SK-N-SH treated with all-trans-retinoic acid at 6 μM for 48 hours (cell line): ENCODE data around the gene GP1BB.
"Not testable (repeated sequence)": the region's sequence is repeated elsewhere in the genome, so short reads cannot be mapped to it uniquely, and the experiment has no call there.

ENCODE experiments used
- ATAC-seq: fragments of 200-7000 bp; cut with Tn5 transposase; 3 replicates; pipeline ENCODE4 v1.9.1; 2020; ENCODE audit warnings: mild to moderate bottlenecking, moderate library complexity
- ARNTL ChIP-seq: fragments of 450-650 bp; formaldehyde crosslinking; IDR thresholded peaks from 2 replicates; pipeline ENCODE4 v1.5.0; 2020; ENCODE audit warnings: low read depth, mild to moderate bottlenecking, moderate library complexity, borderline replicate concordance
- BACH2 ChIP-seq: fragments of 250-450 bp; sonication (Bioruptor Pico); IDR thresholded peaks from 2 replicates; pipeline ENCODE4 v1.9.0; 2021; ENCODE audit warnings: mild to moderate bottlenecking, borderline replicate concordance
- CSDC2 ChIP-seq: fragments of 250-450 bp; sonication (Bioruptor Pico); IDR thresholded peaks from 2 replicates; pipeline ENCODE4 v1.5.0; 2020; ENCODE audit warnings: mild to moderate bottlenecking, moderate library complexity
- ESRRG ChIP-seq: fragments of 250-450 bp; sonication (Bioruptor Pico); IDR thresholded peaks from 2 replicates; pipeline ENCODE4 v1.6.1; 2021; ENCODE audit warnings: mild to moderate bottlenecking
- GLIS3 ChIP-seq: fragments of 250-450 bp; sonication (Bioruptor Pico); IDR thresholded peaks from 2 replicates; pipeline ENCODE4 v1.5.0; 2020; ENCODE audit warnings: mild to moderate bottlenecking, moderate library complexity
- ISL1 ChIP-seq: fragments of 250-450 bp; sonication (Bioruptor Pico); IDR thresholded peaks from 2 replicates; pipeline ENCODE4 v2.1.2; 2022; ENCODE audit warnings: mild to moderate bottlenecking, moderate library complexity
- OSR1 ChIP-seq: fragments of 250-450 bp; sonication (Bioruptor Pico); IDR thresholded peaks from 2 replicates; pipeline ENCODE4 v1.8.0; 2022; ENCODE audit warnings: moderate library complexity, mild to moderate bottlenecking, inconsistent platforms
- PATZ1 ChIP-seq: fragments of 250-450 bp; sonication (Bioruptor Pico); IDR thresholded peaks from 2 replicates; pipeline ENCODE4 v1.8.0; 2020; ENCODE audit warnings: mild to moderate bottlenecking, moderate library complexity, borderline replicate concordance
- POU6F1 ChIP-seq: fragments of 250-450 bp; sonication (Bioruptor Pico); IDR thresholded peaks from 2 replicates; pipeline ENCODE4 v1.8.0; 2021; ENCODE audit warnings: low read depth, mild to moderate bottlenecking, moderate library complexity, borderline replicate concordance
- PPARA ChIP-seq: fragments of 250-450 bp; sonication (Bioruptor Pico); IDR thresholded peaks from 2 replicates; pipeline ENCODE4 v1.5.0; 2020; ENCODE audit warnings: mild to moderate bottlenecking, borderline replicate concordance
- RARB ChIP-seq: fragments of 250-450 bp; sonication (Bioruptor Pico); IDR thresholded peaks from 2 replicates; pipeline ENCODE4 v1.8.0; 2021; ENCODE audit warnings: mild to moderate bottlenecking, moderate library complexity
- SNAI2 ChIP-seq: fragments of 250-450 bp; sonication (Bioruptor Pico); IDR thresholded peaks from 2 replicates; pipeline ENCODE4 v1.5.0; 2020; ENCODE audit warnings: mild to moderate bottlenecking, moderate library complexity
- TCF4 ChIP-seq: fragments of 250-450 bp; sonication (Bioruptor Pico); IDR thresholded peaks from 2 replicates; pipeline ENCODE4 v1.8.0; 2021; ENCODE audit warnings: mild to moderate bottlenecking, moderate library complexity, borderline replicate concordance
- ZFP3 ChIP-seq: fragments of 250-450 bp; sonication (Bioruptor Pico); IDR thresholded peaks from 2 replicates; pipeline ENCODE4 v1.5.0; 2020; ENCODE audit warnings: mild to moderate bottlenecking, moderate library complexity
- ZFP30 ChIP-seq: fragments of 450-650 bp; formaldehyde crosslinking; IDR thresholded peaks from 2 replicates; pipeline ENCODE4 v1.5.0; 2022; ENCODE audit warnings: mild to moderate bottlenecking, moderate library complexity
- ZNF565 ChIP-seq: fragments of 450-650 bp; formaldehyde crosslinking; conservative IDR thresholded peaks from 2 replicates; pipeline ENCODE4 v1.5.0; 2020; ENCODE audit warnings: low read depth, mild to moderate bottlenecking, moderate library complexity
- ZNF70 ChIP-seq: fragments of 450-650 bp; formaldehyde crosslinking; IDR thresholded peaks from 2 replicates; pipeline ENCODE4 v1.5.0; 2020; ENCODE audit warnings: mild to moderate bottlenecking, moderate library complexity
- TF ChIP-seq, protein P1 (sequence below): fragments of 250-450 bp; sonication (Bioruptor Pico); IDR thresholded peaks from 2 replicates; pipeline ENCODE4 v1.5.1; 2021; ENCODE audit warnings: mild to moderate bottlenecking, moderate library complexity
- TF ChIP-seq, protein P2 (sequence below): fragments of 250-450 bp; sonication (Bioruptor Pico); IDR thresholded peaks from 2 replicates; pipeline ENCODE4 v1.5.0; 2020; ENCODE audit warnings: mild to moderate bottlenecking, moderate library complexity

Gene GP1BB

DNA sequence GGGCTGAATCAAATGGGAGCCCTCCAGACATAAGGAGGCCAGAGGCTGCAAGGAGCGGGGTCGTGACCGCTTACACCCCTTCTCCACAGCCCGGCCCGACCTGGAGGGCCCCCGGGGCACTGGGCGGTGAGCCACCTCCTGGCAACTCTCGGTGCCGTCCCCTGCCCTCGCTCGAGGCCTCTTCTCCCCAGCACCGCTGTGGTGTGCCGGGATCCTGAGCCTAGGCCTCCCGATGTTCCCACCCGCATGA is 432 bp upstream of the GP1BB start:
- no peak for ATAC-seq
- no peak for TF ChIP-seq RARB (CRISPR knock-in tag)
- no peak for TF ChIP-seq TCF4
- TF ChIP-seq SNAI2 (CRISPR knock-in tag), result no peak
- TF ChIP-seq POU6F1, result no peak
- TF ChIP-seq PATZ1 (CRISPR knock-in tag), result no peak
- no peak for TF ChIP-seq PPARA
- TF ChIP-seq CSDC2 (CRISPR knock-in tag), result no peak
- TF ChIP-seq ZNF70 (CRISPR knock-in tag), result no peak
- no peak for TF ChIP-seq ARNTL (CRISPR knock-in tag)

DNA sequence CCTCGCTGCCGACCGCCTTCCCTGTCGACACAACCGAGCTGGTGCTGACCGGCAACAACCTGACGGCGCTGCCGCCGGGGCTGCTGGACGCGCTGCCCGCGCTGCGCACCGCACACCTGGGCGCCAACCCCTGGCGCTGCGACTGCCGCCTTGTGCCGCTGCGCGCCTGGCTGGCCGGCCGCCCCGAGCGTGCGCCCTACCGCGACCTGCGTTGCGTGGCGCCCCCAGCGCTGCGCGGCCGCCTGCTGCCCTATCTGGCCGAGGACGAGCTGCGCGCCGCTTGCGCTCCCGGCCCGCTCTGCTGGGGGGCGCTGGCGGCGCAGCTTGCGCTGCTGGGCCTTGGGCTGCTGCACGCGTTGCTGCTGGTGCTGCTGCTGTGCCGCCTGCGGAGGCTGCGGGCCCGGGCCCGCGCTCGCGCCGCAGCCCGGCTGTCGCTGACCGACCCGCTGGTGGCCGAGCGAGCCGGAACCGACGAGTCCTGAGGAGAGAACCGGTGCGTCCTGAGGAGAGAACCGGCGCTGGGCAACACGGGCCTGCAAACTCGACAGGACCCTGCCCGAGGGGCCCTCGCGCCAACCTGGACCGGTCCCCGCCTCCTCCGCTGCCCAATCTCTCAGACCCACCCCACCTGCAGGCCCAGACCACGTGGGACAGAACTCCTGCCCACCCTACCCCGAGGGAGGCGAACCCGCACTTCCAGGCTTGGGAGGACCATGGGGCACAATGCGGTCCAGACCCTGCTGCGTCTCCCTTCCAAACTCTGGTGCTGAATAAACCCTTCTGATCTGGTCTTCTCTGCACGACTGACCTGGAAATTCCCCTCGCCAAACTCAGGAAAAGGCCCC is 866 bp downstream of the GP1BB start:
- no peak for TF ChIP-seq ZNF565
- TF ChIP-seq OSR1 (CRISPR knock-in tag), result no peak
- no peak for TF ChIP-seq SNAI2 (CRISPR knock-in tag)
- TF ChIP-seq CSDC2 (CRISPR knock-in tag), result no peak
- no peak for TF ChIP-seq ZFP3 (CRISPR knock-in tag)
- TF ChIP-seq ISL1 (CRISPR knock-in tag), result no peak
- no peak for TF ChIP-seq PATZ1 (CRISPR knock-in tag)
- no peak for TF ChIP-seq ARNTL (CRISPR knock-in tag)
- no peak for TF ChIP-seq POU6F1
- no peak for TF ChIP-seq GLIS3
- TF ChIP-seq, all 23 proteins: peak for 0
- no peak for ATAC-seq

DNA sequence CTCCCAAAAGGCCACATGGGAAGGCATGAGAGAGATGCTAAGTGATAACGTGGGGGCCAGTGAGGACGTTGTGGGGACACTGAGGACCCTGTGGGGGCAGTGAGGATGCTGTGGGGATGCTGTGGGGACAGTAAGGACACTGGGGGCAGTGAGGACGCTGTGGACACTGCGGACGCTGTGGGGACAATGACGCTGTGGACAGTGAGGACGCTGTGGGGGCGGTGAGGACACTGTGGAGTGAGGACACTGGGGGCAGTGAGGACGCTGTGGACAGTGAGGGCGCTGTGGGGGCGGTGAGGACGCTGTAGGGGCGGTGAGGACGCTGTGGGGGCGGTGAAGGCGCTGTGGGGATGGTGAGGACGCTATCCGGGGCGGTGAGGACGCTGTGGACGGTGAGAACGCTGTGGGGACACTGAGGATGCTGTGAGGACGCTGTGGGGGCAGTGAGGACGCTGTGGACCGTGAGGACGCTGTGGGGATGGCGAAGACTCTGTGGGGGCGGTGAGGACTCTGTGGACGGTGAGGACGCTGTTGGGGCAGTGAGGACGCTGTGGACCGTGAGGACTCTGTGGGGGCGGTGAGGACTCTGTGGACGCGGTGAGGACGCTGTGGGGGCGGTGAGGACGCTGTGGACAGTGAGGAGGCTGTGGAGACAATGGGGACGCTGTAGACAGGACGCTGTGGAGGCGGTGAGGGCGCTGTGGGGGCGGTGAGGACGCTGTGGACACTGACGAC is 1.8 kb downstream of the GP1BB start:
- no peak for ATAC-seq
- TF ChIP-seq RARB (CRISPR knock-in tag), result no peak
- no peak for TF ChIP-seq ZFP30 (CRISPR knock-in tag)
- TF ChIP-seq ISL1 (CRISPR knock-in tag), result no peak
- TF ChIP-seq ZFP3 (CRISPR knock-in tag), result no peak
- TF ChIP-seq GLIS3, result no peak
- TF ChIP-seq, protein P1, sequence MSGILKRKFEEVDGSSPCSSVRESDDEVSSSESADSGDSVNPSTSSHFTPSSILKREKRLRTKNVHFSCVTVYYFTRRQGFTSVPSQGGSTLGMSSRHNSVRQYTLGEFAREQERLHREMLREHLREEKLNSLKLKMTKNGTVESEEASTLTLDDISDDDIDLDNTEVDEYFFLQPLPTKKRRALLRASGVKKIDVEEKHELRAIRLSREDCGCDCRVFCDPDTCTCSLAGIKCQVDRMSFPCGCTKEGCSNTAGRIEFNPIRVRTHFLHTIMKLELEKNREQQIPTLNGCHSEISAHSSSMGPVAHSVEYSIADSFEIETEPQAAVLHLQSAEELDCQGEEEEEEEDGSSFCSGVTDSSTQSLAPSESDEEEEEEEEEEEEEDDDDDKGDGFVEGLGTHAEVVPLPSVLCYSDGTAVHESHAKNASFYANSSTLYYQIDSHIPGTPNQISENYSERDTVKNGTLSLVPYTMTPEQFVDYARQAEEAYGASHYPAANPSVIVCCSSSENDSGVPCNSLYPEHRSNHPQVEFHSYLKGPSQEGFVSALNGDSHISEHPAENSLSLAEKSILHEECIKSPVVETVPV (CRISPR knock-in tag), result no peak
- TF ChIP-seq, protein P2, sequence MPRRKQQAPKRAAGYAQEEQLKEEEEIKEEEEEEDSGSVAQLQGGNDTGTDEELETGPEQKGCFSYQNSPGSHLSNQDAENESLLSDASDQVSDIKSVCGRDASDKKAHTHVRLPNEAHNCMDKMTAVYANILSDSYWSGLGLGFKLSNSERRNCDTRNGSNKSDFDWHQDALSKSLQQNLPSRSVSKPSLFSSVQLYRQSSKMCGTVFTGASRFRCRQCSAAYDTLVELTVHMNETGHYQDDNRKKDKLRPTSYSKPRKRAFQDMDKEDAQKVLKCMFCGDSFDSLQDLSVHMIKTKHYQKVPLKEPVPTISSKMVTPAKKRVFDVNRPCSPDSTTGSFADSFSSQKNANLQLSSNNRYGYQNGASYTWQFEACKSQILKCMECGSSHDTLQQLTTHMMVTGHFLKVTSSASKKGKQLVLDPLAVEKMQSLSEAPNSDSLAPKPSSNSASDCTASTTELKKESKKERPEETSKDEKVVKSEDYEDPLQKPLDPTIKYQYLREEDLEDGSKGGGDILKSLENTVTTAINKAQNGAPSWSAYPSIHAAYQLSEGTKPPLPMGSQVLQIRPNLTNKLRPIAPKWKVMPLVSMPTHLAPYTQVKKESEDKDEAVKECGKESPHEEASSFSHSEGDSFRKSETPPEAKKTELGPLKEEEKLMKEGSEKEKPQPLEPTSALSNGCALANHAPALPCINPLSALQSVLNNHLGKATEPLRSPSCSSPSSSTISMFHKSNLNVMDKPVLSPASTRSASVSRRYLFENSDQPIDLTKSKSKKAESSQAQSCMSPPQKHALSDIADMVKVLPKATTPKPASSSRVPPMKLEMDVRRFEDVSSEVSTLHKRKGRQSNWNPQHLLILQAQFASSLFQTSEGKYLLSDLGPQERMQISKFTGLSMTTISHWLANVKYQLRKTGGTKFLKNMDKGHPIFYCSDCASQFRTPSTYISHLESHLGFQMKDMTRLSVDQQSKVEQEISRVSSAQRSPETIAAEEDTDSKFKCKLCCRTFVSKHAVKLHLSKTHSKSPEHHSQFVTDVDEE, result no peak
- no peak for TF ChIP-seq BACH2
- no peak for TF ChIP-seq ESRRG

DNA sequence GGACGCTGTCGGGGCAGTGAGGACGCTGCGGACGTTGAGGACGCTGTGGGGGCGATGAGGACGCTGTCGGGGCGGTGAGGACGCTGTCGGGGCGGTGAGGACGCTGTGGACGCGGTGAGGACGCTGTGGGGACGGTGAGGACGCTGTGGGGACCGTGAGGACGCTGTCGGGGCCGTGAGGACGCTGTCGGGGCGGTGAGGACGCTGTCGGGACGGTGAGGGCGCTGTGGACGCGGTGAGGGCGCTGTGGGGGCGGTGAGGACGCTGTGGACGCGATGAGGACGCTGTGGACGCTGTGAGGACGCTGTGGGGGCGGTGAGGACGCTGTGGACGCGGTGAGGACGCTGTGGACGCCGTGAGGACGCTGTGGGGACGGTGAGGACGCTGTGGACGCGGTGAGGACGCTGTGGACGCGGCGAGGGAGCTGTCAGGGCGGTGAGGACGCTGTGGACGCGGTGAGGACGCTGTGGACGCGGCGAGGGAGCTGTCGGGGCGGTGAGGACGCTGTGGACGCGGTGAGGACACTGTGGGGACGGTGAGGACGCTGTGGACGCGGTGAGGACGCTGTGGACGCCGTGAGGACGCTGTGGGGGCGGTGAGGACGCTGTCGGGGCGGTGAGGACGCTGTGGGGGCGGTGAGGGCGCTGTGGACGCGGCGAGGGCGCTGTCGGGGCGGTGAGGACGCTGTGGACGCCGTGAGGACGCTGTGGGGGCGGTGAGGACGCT is 2.9 kb downstream of the GP1BB start:
- not testable (repeated sequence) for ATAC-seq
